CD4-positive, alpha-beta T cell treated with Interleukin-2 at 100 ng/mL for 4 hours (primary cell): ENCODE data around the gene CSNK1G1.
A peak's percentile ranks its signal among the peaks of the same experiment; 100 is the strongest.
"Not testable (repeated sequence)": the region's sequence is repeated elsewhere in the genome, so short reads cannot be mapped to it uniquely, and the experiment has no call there.

Experiments
- DNase-seq: peaks from one replicate; pipeline ENCODE4 v3.0.0-alpha.2; 2020; ENCODE audit warnings: low spot score

The CSNK1G1 gene

GRCh38 chr15:64355944-64356709, at the start of gene CSNK1G1:
Gene CSNK1G1 (minus strand): TSS chr15:64356173. CDS start chr15:64300499, 55,674 bp downstream.
- peak; percentile 94 for DNase-seq

- no peak for DNase-seq
Observed at GRCh38 chr15:64400583-64400982, 44.6 kb upstream of the CSNK1G1 start.

- no peak for DNase-seq
Observed at GRCh38 chr15:64398575-64398974, 42.6 kb upstream of the CSNK1G1 start.

- no peak for DNase-seq
Observed at GRCh38 chr15:64396789-64397188, 40.8 kb upstream of the CSNK1G1 start.

GRCh38 chr15:64392471-64392870, 36.5 kb upstream of the CSNK1G1 start:
- not testable (repeated sequence) for DNase-seq

GRCh38 chr15:64389036-64389435, 33.1 kb upstream of the CSNK1G1 start:
- DNase-seq, result no peak

- peak; percentile 97 for DNase-seq
Observed at GRCh38 chr15:64387562-64388168, 31.7 kb upstream of the CSNK1G1 start, which contains the start of gene TRIP4. Gene TRIP4 (plus strand): TSS chr15:64387836. CDS start chr15:64387864, 28 bp downstream.

- DNase-seq, result no peak
Observed at GRCh38 chr15:64386291-64386690, 30.3 kb upstream of the CSNK1G1 start.

GRCh38 chr15:64383760-64384159, 27.8 kb upstream of the CSNK1G1 start:
- DNase-seq, result no peak

- peak; percentile 92 for DNase-seq
Observed at GRCh38 chr15:64381000-64381751, 25.2 kb upstream of the CSNK1G1 start, which contains the start of gene PCLAF. Gene PCLAF (minus strand): TSS chr15:64381441. CDS start chr15:64381371, 70 bp downstream.

- not testable (repeated sequence) for DNase-seq
Observed at GRCh38 chr15:64380130-64380870, 24.3 kb upstream of the CSNK1G1 start.

- no peak for DNase-seq
Observed at GRCh38 chr15:64379216-64379960, 23.4 kb upstream of the CSNK1G1 start.

GRCh38 chr15:64373360-64373759, 17.4 kb upstream of the CSNK1G1 start:
- no peak for DNase-seq

GRCh38 chr15:64371383-64371782, 15.4 kb upstream of the CSNK1G1 start:
- not testable (repeated sequence) for DNase-seq

- DNase-seq, result no peak
Observed at GRCh38 chr15:64369078-64369607, 13.2 kb upstream of the CSNK1G1 start.

GRCh38 chr15:64361259-64361658, 5.3 kb upstream of the CSNK1G1 start:
- DNase-seq, result no peak

GRCh38 chr15:64356710-64357040, 702 bp upstream of the CSNK1G1 start:
- DNase-seq, result no peak

- peak; percentile 6 for DNase-seq
Observed at GRCh38 chr15:64355348-64355943, 527 bp downstream of the CSNK1G1 start.

GRCh38 chr15:64354688-64355344, 1.2 kb downstream of the CSNK1G1 start:
- DNase-seq, result no peak

GRCh38 chr15:64351265-64351664, 4.7 kb downstream of the CSNK1G1 start:
- no peak for DNase-seq
